Inferior parietal cortex (tissue), 1 donor: Measurements from ENCODE around the gene SLC7A14.
"Not testable (repeated sequence)": the region's sequence is repeated elsewhere in the genome, so short reads cannot be mapped to it uniquely, and the experiment has no call there.

Experiments used
- DNase-seq: peaks from one replicate; pipeline ENCODE4 v3.0.0-alpha.2; 2016; ENCODE audit errors: extremely low spot score

SLC7A14 gene

DNA sequence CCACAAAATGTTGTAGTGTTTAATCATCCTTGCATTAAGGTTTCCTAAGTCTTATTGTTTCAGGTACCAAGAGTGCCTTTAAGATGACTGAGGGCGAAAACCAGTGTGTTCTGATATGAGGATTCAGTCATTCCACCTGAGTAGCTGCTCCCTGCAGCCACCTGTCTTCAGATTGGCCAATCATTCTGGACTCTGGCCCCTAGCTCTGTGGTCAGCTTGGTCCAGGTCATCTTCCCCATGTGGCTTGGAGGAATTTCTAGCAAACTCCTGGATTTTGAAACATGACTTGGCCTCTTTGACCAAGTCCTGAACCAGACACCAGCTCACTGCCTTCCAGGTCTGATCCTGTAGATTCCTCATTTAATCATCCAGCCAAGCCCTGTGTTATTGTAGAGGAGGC, 7.8 kb upstream of the SLC7A14 start:
- no peak for DNase-seq

DNA sequence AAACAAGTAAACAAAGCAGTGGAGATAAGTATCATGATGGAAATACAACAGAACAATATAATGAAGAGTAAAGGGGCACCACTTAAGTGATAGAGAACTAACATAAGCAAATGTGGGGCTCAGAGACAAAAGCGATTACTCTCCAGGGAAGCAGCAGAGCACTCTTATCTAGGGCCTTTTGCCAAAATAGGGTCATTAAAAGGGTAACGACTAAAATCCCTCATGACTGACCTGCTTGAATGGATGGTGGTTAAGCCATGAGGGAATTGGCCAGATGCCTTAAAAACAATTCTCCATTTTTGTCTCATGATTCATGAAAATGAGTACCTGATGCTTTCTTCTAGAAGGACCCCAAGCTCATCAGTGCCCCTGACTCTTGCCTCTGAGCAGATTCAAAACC, 3.2 kb upstream of the SLC7A14 start:
- no peak for DNase-seq

DNA sequence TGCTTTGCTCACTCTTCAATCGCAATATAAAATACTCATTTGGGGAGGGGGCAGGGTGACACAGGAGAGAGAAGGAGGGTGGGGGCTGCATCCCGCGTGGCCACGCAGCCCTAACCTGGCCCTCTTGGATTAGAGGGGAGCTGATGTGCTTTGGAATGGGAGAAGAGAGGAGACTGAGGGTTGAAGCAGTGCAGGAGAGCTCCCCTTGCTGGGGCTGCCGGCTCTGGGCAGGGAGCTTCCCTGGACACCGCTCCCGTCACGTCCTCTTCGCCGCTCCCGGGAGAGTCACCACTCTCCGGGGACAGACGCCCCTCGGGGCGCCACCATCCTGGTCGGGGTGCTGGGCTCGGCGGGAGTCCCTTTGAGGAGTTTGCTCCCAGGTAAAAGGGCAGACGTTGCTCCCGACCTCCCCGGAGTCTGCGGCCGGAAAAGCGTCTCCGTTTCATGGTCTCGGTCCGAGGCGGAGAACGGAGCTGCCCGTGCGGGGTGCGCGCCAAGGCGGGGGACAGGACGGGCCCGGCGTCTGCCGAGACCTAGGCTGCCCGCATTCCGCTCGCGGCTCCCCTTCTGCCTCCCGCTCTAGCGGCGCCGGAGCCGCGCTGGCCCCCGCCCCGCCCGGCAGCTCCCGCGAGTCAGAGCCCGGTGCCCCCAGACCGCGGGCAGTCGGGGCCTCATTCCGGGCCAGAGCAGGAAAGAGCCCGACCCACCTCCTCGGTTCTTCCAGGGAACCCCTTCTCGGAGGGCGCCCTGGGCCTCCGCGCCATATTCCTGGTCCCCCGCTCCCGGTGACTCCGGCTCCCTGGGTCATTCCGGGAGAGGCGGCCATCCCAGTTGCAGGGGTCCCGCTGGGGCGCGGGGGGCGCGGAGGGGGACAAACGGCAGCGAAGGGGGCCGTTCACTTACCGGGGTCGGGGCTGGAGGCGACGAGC, 603 bp downstream of the SLC7A14 start:
- DNase-seq: no peak

DNA sequence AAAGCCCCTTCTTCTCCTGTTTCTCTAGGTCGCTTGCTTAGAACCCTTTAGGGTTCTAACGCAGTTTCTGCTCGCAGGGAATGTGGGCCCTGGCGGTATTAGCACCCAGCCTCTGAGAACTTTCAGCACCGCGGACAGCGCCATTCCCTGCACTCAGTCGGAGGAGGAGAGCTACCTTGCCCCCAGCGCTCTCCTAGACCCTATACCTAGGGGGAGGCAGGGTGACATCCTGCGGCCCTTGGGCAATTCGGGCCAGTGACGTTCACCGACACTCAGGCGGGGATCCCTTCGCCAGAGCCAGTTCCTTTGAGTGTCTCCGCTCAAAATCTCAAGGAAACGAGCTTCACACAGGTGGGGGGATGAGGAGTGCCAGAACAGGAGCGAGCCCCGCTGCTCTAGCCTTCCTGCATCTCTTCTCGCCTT, 1.3 kb downstream of the SLC7A14 start:
- peak; percentile 74 for DNase-seq

DNA sequence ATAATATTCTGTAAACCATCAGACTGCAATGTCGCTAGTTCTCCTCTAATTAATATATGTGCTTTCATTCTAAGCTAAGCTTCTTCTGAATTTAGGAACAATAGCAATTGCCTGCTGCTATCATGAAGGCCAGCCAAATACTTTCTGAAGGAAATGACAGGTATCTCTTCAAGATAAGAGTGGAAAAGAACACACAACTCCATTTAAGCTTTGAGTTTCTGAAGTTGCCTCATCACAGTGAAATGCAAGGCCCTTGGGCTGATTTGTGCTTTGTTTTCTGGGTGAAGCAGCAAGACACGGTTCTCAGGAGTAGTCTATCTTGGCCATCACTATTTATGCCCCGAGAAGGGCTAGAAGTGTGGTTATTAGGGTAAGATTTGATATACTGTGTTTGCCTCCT, 6.2 kb downstream of the SLC7A14 start:
- no peak for DNase-seq

DNA sequence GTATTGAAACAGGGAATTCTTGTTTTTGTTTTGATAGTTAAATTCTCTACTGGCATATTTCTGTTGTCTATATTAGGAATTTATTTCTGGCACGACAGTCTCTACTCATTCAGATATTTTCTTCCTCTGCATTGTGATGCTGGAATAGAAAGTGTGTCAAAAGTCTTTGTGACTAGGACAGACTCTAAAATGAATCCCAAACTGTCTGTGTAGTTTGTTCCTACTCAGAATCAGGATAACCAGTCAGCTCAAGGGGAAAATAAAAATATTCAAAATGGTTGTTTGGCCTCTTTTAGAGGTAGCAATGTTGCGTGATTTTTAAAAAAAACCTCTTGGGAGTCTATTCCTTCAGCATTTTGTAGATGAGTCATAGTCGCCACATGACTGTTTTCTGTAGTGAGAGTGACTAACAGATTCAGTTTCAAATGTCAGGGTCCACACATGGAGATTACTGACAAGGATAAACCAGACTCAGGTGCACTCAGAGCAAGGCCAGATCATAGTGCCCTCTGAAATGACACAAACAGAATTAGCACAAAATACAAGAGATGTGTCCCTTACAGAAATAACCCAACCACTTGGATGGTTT, 13.1 kb downstream of the SLC7A14 start:
- peak; percentile 41 for DNase-seq

DNA sequence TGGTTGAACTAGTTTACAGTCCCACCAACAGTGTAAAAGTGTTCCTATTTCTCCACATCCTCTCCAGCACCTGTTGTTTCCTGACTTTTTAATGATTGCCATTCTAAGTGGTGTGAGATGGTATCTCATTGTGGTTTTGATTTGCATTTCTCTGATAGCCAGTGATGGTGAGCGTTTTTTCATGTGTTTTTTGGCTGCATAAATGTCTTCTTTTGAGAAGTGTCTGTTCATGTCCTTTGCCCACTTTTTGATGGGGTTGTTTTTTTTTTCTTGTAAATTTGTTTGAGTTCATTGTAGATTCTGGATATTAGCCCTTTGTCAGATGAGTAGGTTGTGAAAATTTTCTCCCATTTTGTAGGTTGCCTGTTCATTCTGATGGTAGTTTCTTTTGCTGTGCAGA, 18.3 kb downstream of the SLC7A14 start:
- DNase-seq: not testable (repeated sequence)

DNA sequence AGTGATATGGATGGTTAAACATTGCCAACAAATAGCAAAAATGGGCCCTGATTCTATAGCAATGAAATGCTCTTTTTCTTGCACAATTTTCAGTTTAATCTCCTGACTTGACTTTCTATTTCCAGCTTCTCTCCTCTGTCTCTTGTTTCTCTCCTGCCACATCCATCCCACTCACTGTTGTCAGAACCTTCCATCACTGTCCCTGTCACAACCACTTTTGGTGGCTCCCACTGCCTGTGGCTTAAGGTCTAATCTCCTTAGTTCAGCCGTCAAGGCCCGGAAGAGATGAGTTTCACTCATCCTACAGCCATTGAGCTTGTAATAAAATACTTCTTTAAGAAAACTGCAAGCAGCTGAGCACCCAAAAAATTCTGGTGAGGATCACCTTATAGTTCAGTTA, 19.5 kb downstream of the SLC7A14 start:
- no peak for DNase-seq

DNA sequence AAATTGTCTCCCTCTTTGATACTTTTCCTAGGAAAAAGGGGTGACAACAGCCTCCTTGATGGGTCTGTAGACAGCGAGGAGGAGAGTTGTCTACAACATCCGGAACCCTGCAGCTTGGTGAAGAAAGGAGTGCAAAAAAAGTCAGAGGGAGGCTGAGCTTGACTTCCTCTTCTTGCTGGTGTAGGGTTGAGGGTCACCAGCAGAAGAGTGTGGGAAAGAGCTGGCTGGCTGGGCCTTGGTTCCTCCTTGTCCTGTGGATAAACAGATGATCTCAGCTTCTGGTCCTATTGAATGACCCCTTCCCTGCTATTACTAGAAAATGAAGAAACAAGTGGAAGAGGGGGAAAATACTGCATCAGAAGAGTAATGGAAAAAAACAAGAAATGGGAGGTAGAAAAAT, 20.4 kb downstream of the SLC7A14 start:
- DNase-seq: no peak

DNA sequence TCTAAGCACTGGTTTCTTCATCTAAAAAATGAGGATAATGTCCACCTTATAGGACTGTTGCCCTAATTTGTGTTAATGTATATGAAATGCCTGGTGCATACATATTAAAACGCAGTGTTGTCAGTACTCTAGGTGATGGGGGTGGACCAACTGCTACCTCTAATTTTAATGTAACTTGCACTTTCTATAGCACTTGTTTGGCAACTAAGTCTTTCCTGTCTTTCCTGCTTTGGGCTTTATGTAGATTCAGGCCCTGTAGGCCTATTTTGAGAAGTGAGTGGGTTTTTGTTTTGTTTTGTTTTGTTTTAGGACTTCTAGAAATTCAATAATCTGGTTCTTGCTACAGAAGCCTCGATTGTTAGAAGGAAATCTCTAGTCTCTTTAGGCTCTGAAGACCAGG, 21.2 kb downstream of the SLC7A14 start:
- DNase-seq: no peak

DNA sequence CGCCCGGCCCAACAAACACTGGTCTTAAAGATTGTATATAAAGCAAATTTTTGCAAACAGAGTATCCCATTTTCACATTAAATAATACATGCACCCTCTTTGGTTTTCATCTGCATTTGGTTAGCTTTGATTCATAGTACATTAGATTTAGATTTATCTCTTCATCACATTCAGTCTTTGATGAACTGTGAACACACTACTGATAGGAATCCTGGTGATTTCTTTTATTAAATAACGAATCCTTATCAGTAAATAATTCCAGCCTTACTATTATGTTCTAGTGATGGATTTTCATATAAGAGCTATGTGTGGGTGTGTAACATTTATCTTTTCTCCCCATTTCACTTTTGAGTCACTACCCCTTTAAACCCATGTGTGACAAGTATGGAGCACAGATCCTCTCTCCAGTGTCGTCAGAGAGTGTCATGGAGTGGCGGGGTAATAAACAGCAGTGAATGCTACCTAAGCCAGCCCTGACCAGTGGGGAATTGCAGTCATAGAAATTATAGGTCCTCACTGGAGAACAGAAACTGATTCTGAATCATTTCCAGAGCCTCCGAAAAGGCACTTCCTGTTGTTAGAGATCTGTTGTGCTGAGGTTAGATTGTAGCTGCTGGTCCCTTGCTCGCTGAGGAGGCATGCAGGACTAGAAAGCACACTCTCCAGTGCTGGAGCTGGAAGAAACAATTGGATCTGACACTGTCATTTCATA, 22.0 kb downstream of the SLC7A14 start:
- DNase-seq: no peak

DNA sequence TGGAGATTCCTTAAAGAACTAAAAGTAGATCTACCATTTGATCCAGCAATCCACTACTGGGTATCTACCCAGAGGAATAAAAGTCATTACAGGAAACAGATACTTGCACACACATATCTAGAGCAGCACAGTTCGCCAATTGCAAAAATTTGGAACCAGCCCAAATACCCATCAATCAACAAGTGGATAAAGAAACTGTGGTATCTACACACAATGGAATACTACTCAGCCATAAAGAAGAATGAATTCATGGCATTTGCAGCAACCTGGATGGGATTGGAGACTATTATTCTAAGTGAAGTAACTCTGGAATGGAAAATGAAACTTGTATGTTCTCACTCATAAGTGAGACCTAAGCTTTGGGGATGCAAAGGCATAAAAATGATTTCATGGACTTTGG, 23.8 kb downstream of the SLC7A14 start:
- no peak for DNase-seq

DNA sequence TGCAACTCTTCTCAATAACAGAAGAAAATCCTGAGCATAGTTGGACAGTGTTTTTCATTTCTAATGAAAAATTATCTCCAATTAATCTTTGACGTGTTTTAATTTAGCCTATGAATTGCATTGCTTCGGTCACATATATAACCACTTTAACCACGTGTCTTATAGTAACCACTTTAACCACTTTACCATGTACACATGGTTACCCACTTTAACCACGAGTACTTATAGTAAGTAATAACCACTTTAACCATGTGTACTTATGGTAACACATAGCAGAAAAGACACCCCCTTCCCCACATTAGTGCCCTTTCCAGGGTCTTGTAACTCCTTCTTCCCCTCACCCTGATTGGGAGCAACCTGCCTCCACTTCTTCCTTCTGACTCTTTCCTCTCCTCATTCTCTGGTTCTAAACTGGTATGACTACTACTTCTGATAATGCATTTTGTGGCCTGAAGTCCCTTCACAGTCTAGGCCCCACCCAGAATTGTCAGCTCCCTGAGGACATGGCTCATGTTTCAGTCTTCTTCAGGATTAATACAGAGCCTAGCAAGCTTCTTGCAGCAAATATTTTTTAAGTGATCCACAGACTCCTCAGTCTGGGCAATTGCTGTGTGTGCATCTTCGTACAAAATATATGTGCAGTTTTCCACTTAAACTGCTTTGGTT, 25.0 kb downstream of the SLC7A14 start:
- DNase-seq: no peak

DNA sequence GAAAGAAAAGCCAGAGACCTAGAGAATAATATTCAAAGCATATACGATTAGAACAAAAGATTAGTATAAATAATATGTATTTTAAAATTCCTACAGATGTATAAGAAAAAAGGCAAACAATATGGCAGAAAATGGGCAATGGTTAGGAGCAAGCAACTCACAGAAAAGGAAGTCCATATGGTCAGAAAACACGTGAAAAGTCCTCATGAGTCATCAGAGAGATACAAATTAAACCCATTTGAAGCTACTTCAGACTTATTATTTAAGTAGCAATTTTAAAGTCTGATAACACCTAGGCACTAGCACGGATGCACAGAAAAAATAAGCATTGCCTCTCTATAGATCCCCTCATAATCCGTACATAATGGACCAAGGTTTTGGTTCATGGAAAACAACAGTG, 25.6 kb downstream of the SLC7A14 start:
- no peak for DNase-seq

DNA sequence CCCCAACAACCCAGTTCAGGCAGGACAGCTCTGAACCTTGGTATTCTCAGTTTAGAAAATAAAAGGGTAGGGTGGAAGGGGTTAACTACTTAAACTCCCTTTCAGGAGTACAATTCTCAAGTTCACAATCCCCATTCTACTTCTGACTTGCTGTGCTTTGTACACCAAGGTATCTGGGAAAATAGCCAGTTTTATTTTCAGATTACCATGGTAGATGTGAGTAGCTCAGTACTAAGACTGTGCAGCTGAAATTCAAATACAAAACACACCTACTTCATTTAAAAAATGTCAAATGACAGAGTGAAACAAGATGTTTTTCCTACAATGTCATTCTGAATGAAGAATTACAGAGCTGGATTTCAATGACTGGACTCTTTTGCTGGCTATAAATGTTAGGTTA, 27.4 kb downstream of the SLC7A14 start:
- DNase-seq: no peak

DNA sequence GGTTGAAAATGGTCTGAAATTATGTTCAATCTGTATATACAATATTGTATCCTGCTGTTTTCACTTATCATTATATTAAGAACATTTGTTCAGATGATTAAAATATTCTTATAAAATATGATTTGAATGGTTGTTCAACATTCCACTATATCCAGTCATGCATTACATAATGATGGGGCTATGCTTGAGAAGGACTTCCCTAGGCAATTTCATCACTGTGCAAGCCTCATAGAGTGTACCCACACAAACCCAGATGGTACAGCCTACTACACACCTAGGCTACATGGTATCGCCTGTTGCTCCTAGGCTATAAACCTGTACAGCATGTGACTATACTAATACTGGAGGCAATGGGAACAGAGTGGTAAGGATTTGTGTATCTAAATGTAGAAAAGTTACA, 30.5 kb downstream of the SLC7A14 start:
- no peak for DNase-seq

DNA sequence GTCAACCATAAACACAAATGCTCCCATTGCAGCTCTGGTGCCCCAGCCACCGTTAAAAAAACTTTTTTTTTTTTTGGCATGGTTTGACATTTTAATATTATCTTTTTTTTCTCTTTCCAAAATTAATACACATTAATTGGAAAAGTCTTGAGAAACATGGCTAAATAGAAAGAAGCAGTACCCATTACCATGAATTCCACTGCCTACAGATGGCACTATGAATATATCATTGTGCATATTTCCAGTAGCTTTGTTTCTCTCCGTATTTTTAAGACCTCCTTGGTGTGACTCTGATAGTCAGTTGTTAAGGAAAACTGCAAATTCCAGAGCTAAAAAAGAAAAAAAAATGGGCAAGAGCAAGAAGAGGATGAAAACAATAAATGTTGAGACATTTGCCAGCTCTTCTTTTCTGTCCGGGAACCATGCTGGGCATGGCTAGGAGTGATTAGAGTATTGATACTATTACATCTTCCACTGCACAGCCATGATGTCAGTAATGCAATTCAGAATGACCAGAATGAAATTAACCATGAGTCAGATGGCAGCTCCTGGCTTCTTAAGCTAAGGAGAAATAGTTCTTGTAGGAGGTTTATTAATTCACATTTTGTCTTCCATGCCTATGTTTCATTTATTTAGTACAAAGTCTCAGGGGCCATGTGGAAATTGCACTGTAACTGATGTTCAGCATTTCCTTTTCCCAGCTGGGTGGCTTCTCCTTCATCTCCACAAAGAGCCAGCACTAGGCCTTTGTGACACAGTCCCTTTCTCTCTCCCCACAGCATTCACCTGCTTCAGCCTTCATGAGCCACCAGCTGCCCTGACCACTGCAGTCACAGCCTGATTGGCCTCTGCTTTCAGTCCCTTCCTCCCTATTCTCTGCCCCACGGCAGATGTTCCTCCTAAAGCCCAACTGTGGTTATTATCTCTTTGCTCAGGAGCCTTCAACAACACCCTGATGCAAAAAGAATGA, 31.8 kb downstream of the SLC7A14 start:
- no peak for DNase-seq

DNA sequence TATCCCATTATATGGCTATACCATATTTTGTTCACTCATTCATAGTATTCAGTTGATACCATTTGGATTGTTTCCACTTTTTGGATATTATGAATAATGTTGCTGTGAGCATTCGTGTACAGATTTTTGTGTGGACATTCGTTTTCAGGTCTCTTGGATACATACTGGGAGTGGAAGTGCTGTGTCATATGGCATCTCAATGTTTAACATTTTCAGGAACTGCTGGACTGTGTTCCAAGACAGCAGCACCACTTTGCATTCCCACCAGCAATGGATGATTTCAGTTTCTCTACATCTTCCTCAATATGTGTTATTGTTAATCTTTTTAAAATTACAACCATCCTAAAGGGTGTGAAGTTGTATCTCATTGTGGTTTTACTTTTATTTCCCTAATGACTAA, 34.6 kb downstream of the SLC7A14 start:
- DNase-seq: no peak

DNA sequence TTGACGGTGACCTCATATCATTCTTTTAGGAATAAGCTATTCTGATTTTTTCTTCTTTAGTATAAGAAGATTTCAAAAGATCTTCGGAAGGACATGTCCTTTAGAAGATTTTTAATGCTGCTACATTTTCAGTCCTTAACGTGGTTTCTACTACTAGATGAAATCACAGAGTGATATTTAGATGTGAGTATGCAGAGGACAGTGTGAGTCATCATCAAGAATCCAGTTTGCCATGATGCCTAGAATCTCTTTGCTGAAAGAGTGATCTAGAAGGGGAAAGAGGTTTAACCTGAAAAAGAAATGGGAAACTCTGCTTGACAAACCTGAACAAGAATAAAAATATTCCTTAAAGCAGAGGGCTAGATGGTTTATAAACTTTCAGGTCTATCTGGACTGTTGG, 43.2 kb downstream of the SLC7A14 start:
- DNase-seq: no peak

DNA sequence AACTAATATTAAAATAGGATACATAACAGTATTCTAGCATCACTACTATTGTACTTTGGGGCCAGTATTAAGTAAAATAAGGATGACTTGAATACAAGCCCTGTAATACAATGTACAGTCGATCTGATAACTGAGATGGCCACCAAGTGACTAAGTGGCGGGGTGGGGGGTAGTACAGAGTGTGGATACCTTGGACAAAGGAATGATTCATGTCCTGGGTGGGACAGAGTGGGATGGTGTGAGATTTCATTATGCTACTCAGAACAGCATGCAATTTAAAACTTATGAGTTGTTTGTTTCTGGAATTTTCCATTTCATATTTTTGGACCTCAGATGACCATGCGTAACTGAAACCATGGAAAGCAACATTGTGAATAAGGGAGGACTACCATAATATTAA, 46.0 kb downstream of the SLC7A14 start:
- no peak for DNase-seq

DNA sequence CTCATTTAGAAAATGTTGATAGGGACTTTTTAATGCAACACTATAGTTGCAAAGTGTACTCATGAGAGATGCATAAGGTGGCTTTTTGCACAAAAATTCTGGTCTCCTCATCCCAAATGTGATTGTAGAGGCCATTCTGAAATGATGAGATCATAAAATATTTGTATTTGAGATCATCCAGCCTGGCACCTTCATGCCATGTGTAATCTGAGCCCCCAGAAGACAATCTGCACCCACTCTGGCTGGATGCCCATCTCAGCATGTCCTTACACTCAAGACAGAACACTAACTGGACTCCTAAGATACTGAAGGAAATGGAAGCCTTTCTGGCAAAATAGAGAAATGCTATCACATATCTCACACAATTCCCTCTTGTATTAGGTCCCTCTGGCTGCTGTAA, 49.2 kb downstream of the SLC7A14 start:
- no peak for DNase-seq
